HTR-8/SVneo (cell line): Measurements from ENCODE around the gene OR2B6.

Experiments
- DNase-seq: peaks from one replicate; pipeline ENCODE4 v3.0.0; 2011; ENCODE audit warnings: low spot score, mixed read lengths; ENCODE audit not compliant: insufficient read length
- FAIRE-seq: peaks from 2 replicates; lab custom pipeline; 2011; peaks lifted over from hg19 to GRCh38; lab: Jason Lieb, UNC

OR2B6 gene

GRCh38 chr6:27986928-27987725, 30.1 kb downstream of the OR2B6 start:
- peak; percentile 3 for DNase-seq
- FAIRE-seq, result no peak

- DNase-seq (no peak), FAIRE-seq (no peak)
Measured at GRCh38 chr6:27994616-27995015, 37.6 kb downstream of the OR2B6 start.

GRCh38 chr6:28000351-28001045, 43.5 kb downstream of the OR2B6 start:
- DNase-seq (no peak), FAIRE-seq (no peak)

- FAIRE-seq (no peak), DNase-seq (no peak)
Measured at GRCh38 chr6:28001351-28001750, 44.3 kb downstream of the OR2B6 start.

- no peak for DNase-seq
- no peak for FAIRE-seq
Measured at GRCh38 chr6:28001751-28002150, 44.7 kb downstream of the OR2B6 start.

GRCh38 chr6:28002161-28002560, 45.1 kb downstream of the OR2B6 start:
- DNase-seq (no peak), FAIRE-seq (no peak)

GRCh38 chr6:28003059-28003458, 46.0 kb downstream of the OR2B6 start:
- FAIRE-seq, result no peak
- no peak for DNase-seq

GRCh38 chr6:28003661-28004060, 46.6 kb downstream of the OR2B6 start:
- FAIRE-seq (no peak), DNase-seq (no peak)

- peak; percentile 20 for FAIRE-seq
Measured at GRCh38 chr6:28004350-28005151, 47.5 kb downstream of the OR2B6 start.

GRCh38 chr6:28005152-28005890, 48.3 kb downstream of the OR2B6 start:
- FAIRE-seq (no peak), DNase-seq (no peak)

More at GRCh38 chr6:28004350-28005151, 47.5 kb downstream of the OR2B6 start:
- DNase-seq, result no peak

GRCh38 chr6:28005975-28006374, 48.9 kb downstream of the OR2B6 start:
- DNase-seq (no peak), FAIRE-seq (no peak)
